Effector memory CD4-positive, alpha-beta T cell (primary cell): ENCODE data around the gene HSPA6.

ENCODE experiments used
- DNase-seq, 3 donors: peaks; one replicate each; pipeline ENCODE4 v3.0.0-alpha.2; 2020
- H3K27ac ChIP-seq: 2 replicates; pipeline ENCODE4 v1.7.0; 2013; ENCODE audit warnings: mild to moderate bottlenecking, low read length, moderate library complexity; ENCODE audit not compliant: insufficient read depth, poor library complexity, severe bottlenecking
- H3K27me3 ChIP-seq: replicated peaks from 2 replicates; pipeline ENCODE4 v1.7.0; 2013; ENCODE audit warnings: mild to moderate bottlenecking, low read length; ENCODE audit not compliant: insufficient read depth, control insufficient read depth, poor library complexity, severe bottlenecking
- H3K36me3 ChIP-seq: 2 replicates; pipeline ENCODE4 v1.7.0; 2013; ENCODE audit warnings: mild to moderate bottlenecking, low read length, moderate library complexity; ENCODE audit not compliant: control insufficient read depth, insufficient read depth
- H3K4me1 ChIP-seq: 2 replicates; pipeline ENCODE4 v1.7.0; 2013; ENCODE audit warnings: low read length, mild to moderate bottlenecking; ENCODE audit not compliant: control insufficient read depth, insufficient read depth, poor library complexity, severe bottlenecking
- H3K4me3 ChIP-seq: 2 replicates; pipeline ENCODE4 v1.7.0; 2013; ENCODE audit warnings: low read length, low read depth, mild to moderate bottlenecking; ENCODE audit not compliant: insufficient read depth, poor library complexity, severe bottlenecking
- H3K9me3 ChIP-seq: 2 replicates; pipeline ENCODE4 v1.7.0; 2013; ENCODE audit warnings: mild to moderate bottlenecking, low read length, moderate library complexity; ENCODE audit not compliant: control insufficient read depth

Gene HSPA6

DNA sequence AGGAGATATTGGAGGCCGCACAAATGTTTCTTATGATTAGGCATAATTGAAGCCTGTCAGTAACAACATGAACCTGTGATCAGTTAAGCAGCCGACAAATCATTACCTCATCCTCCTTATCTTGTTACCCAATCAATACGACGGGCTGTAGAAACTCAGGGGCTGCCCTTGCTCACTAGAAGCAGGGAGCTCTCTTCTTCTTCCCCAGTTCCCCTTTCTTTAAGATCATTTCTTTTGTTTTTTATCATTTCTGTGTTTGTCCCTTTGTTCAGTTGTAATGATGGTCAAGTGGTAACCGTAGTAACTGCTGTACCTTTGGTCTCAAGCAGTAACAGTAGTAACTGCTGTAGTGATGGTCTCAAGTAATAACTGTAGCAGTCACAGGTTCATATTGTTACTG lies 32.9 kb upstream of the HSPA6 start:
- no peak overlapping the region for H3K4me3 ChIP-seq
- no peak overlapping the region for H3K27ac ChIP-seq
- H3K27me3 ChIP-seq = no peaks in the 10 kb centered on the region
- H3K9me3 ChIP-seq = no peaks in the 10 kb centered on the region
- H3K36me3 ChIP-seq = no peaks in the 10 kb centered on the region
- DNase-seq = no peak
- no peaks in the 10 kb centered on the region for H3K4me1 ChIP-seq

DNA sequence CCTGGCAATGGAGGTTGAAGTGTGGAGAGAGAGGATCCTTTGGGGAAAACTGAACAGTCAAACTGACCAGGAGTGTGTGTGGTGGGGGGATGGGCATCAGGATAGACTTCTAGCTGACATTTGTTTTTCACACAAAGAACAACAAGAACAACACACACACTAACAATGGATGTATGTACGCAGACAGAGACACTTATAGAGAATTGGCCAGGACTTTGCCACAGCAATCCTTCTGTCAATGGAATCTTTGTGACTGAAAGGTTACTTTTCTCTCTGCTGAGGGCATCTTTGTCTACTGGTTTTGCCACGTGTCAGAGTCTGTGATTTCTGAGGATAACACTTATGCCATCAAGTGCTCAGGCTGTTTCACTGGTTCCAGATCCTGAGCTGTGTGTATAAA lies 31.5 kb upstream of the HSPA6 start:
- H3K4me1 ChIP-seq = no peaks in the 10 kb centered on the region
- no peaks in the 10 kb centered on the region for H3K27me3 ChIP-seq
- no peak overlapping the region for H3K27ac ChIP-seq
- no peak for DNase-seq
- H3K36me3 ChIP-seq = no peaks in the 10 kb centered on the region
- H3K9me3 ChIP-seq = no peaks in the 10 kb centered on the region
- H3K4me3 ChIP-seq = no peak overlapping the region

DNA sequence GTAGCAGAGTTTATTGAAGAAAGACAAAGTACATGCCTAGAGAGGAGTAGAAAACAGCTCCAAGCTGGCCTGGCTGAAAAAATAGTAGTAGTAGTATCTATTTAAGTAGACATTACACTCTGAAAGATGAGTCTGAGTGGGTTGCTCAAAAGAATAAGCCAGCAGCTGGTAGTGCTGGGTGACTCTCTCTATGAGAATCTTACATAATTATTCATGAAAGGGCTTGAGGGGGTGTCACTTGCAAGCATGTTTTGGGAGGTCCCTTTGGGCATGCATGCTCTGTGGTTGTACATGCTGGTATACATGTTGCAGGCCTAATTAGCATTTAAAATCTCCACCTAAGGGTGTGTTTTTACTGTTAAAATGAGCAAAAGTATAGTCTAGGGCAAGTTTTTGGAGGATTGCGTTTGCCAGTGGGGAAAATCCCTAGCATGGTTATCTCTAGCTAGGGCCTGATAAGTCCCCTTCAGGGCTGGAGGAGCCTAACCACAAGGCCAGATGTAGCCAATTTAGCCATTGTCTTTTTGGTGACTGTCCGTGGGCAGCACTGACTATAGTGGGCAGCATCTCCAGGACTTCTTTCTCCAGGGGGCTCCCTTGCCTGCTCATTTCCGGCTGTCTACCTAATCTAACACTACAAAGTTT lies 30.1 kb upstream of the HSPA6 start:
- DNase-seq = no peak
- H3K9me3 ChIP-seq = no peaks in the 10 kb centered on the region
- no peak overlapping the region for H3K4me3 ChIP-seq
- H3K36me3 ChIP-seq = no peaks in the 10 kb centered on the region
- H3K27ac ChIP-seq = no peak overlapping the region
- H3K27me3 ChIP-seq = no peaks in the 10 kb centered on the region
- no peaks in the 10 kb centered on the region for H3K4me1 ChIP-seq

DNA sequence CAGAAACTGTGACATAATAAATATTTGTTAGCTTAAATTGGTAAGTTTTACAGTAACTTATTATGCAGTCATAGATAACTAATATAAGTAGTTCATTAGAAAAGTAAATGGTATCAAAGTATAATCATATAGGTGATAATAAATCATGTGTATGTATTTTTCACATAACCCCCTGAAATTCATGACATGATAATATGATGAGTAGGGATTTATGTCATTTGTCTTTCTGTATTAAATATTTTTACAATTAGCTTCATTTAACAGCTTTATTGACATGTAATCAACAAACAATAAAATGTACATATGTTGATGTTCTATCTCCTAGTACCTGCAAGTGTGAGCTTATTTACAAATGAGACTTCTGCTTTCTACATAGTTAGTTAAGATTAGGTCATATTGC lies 28.9 kb upstream of the HSPA6 start:
- Histone ChIP-seq H3K27me3 (no peaks in the 10 kb centered on the region), H3K36me3 (no peaks in the 10 kb centered on the region), H3K4me1 (no peaks in the 10 kb centered on the region), H3K9me3 (no peaks in the 10 kb centered on the region), H3K4me3 (no peak overlapping the region), H3K27ac (no peak overlapping the region)
- no peak for DNase-seq

DNA sequence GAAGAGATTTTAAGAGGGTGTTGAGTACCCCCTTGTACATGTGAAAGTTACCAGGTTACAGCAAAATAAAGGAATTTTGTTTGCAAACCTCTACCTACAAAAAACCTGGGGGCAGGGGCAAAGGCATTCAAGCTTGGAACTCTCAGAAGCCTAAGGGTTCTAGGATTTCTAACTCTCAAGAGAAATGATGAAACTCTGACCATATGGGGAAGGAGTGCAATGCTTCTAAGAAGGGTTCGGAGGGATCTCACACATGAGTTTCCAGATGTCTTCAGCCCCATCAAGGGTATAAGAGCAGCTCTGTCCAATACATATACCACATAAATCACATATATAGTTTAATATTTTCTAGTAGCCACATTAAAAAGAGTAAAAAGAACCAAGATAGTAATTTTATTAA lies 26.4 kb upstream of the HSPA6 start:
- no peaks in the 10 kb centered on the region for H3K9me3 ChIP-seq
- DNase-seq = no peak
- H3K36me3 ChIP-seq = no peaks in the 10 kb centered on the region
- H3K4me3 ChIP-seq = no peak overlapping the region
- H3K27me3 ChIP-seq = no peaks in the 10 kb centered on the region
- H3K4me1 ChIP-seq = no peaks in the 10 kb centered on the region
- H3K27ac ChIP-seq = no peak overlapping the region

DNA sequence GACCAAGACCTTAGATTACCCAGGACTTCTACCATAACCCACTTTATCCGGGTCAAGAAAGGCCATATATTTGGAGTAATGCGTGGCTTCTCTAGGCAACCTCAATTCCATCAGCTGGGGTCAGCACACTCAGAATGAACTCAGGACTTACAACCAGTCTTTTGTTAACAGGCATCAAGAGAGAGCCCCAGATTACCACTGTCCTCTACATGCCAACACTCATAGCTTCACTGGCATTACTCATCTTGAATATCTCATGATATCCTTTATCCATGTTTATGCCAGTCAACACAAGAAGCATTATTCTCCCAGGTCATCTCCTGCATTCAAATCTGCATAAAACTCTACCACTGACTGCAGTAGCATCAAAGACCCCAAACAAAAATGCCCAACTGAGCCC lies 25.7 kb upstream of the HSPA6 start:
- Histone ChIP-seq H3K9me3 (no peaks in the 10 kb centered on the region), H3K27me3 (no peaks in the 10 kb centered on the region), H3K4me1 (no peaks in the 10 kb centered on the region), H3K4me3 (no peak overlapping the region), H3K36me3 (no peaks in the 10 kb centered on the region), H3K27ac (no peak overlapping the region)
- DNase-seq = no peak

DNA sequence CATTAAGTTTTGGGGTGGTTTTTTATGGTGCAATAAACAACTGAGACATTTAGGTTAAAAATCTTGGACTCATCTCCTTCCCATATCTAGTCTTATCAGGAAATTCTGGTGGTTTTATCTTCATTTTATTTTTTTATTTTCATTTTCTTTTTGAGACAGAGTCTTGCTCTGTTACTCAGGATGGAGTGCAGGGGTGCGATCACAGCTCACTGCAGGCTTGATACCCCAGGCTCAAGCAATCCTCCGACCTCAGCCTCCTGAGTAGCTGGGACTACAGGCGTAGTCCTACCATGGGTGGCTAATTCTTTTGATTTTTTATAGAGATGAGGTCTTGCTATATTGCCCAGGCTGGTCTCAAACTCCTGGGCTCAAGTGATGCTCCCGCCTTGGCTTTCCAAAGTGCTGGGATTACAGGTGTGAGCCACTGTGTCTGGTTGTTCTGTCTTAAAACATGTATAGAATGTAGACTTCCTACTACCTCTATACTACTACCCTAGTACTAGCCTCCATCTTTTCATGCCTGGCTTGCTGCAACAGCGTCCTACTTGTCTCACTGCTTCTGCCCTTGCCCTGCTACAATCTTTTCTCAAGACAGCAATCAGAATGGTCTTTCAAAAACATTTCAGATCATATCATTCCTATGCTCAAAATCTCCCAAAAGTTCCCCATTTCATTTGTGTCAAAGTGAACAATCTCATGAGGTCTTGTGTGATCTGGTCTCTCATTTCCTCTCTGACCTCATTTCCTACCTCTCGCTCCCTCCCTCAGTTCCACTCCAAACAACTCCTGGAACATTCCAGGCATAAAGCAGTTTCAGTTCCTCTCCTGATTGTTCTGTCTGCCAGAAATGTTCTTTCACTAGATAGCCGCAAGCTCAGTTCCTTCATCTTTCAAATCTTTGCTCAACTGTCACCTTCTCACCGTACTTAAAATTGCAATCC lies 25.0 kb upstream of the HSPA6 start:
- no peak for DNase-seq
- Histone ChIP-seq H3K27me3 (no peaks in the 10 kb centered on the region), H3K9me3 (no peaks in the 10 kb centered on the region), H3K27ac (no peak overlapping the region), H3K4me3 (no peak overlapping the region), H3K36me3 (no peaks in the 10 kb centered on the region), H3K4me1 (no peaks in the 10 kb centered on the region)

DNA sequence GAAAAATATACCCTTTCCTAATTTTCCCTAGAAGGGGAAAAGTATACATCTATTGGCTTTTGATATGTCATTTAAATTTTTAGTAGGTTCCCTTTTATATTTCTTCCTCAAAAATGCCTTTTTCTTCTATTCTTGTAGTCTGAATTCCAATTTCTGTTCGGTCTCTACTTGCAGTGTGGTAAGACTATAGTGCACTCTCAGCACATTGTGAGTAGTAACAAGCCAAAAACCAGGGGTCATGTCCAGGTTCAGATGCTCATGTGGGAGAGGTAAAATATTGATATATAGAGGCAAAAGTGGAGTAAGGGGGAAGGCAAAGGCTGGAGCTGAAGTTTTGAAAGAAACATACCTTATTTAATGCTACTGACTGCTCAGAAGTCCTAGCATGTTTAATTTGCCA lies 23.1 kb upstream of the HSPA6 start:
- no peaks in the 10 kb centered on the region for H3K9me3 ChIP-seq
- H3K27ac ChIP-seq = no peak overlapping the region
- no peaks in the 10 kb centered on the region for H3K27me3 ChIP-seq
- H3K4me1 ChIP-seq = no peaks in the 10 kb centered on the region
- H3K4me3 ChIP-seq = no peak overlapping the region
- no peak for DNase-seq
- no peaks in the 10 kb centered on the region for H3K36me3 ChIP-seq

DNA sequence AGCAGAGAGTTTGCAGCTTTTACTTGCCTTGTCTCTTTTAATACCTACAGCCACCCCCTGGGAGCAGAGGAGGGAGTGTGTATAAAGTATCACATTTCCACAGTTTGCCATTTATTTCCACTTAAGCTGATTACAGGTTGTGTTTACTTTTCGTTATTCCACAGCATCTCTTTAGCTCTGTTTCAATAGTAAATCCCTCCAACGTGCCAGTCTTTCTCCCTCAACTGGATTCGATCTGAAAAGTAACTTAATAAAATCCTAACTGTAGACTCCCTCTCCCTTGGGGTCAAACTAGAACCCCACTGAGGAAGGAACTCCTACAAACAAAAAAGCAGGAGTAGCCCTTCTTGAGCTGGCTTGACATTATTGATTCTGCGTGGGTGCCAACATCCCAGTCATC lies 22.2 kb upstream of the HSPA6 start:
- no peak overlapping the region for H3K4me3 ChIP-seq
- no peak for DNase-seq
- H3K27ac ChIP-seq = no peak overlapping the region
- H3K27me3 ChIP-seq = peaks cover 4% of the 10 kb centered on the region
- H3K9me3 ChIP-seq = no peaks in the 10 kb centered on the region
- H3K36me3 ChIP-seq = no peaks in the 10 kb centered on the region
- H3K4me1 ChIP-seq = no peaks in the 10 kb centered on the region

DNA sequence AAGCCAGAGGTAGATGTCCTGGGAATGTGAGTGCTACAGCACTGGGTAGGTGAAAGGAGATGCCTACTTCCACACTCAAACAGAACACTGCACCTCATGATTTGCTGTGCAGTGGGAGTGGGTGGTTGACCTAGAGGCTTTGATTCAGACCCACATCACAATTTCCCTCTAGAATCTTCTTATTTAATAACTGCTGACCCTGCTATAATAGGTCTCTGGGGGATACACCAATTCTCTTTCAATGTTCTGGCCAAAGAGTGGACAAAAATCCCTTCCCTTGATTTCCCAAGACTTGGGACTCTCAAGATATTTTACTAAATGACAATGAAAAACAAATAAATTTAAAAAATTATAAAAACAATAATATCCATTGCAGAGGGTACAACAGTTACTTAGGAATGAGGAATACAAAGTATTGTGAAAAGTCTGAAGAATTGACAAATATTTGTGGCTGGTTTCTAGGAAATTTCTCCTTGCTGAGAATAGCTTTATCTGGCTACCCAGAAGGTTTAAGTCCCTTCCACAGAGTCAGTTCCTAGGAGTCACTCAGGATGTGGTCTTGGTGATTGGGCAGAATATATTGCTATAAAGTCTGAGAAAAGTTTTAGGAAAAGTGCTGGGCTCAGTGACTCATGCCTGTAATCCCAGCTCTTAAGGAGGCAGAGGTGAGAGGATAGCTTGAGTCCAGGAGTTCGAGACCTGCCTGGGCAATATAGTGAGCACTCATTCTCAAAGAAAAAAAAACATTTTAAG lies 21.5 kb upstream of the HSPA6 start:
- no peak overlapping the region for H3K27ac ChIP-seq
- no peaks in the 10 kb centered on the region for H3K4me1 ChIP-seq
- no peaks in the 10 kb centered on the region for H3K36me3 ChIP-seq
- peaks cover 4% of the 10 kb centered on the region for H3K27me3 ChIP-seq
- H3K4me3 ChIP-seq = no peak overlapping the region
- no peak for DNase-seq
- no peaks in the 10 kb centered on the region for H3K9me3 ChIP-seq
